Sigmoid colon (tissue), 7 donors: ENCODE results near the gene TMEM106C. TPM values are rescaled to one million over a fixed set of nuclear protein-coding genes. Genes with fewer than 3 reads are reported as not detected.

Experiments used
- DNase-seq: peaks from one replicate; pipeline ENCODE4 v3.0.0-alpha.2; 2019
- H3K27ac ChIP-seq, 4 donors: fragments of 200-600 bp; sonication (generic); one replicate each; pipeline ENCODE4 v1.5.1; 2016 to 2019; ENCODE audit warnings: mild to moderate bottlenecking in 1 of 4
- H3K27me3 ChIP-seq, 3 donors: fragments of 200-600 bp; sonication (generic); one replicate each; pipeline ENCODE4 v1.5.1; 2019; ENCODE audit warnings: mild to moderate bottlenecking in 1 of 3
- H3K36me3 ChIP-seq, 4 donors: fragments of 200-600 bp; sonication (generic); one replicate each; pipeline ENCODE4 v1.5.1; 2016 to 2019
- H3K4me1 ChIP-seq, 4 donors: fragments of 200-600 bp; sonication (generic); one replicate each; pipeline ENCODE4 v1.5.1; 2017 to 2019
- H3K4me3 ChIP-seq, 4 donors: fragments of 200-600 bp; sonication (generic); one replicate each; pipeline ENCODE4 v1.5.1; 2017 to 2019; ENCODE audit warnings: mild to moderate bottlenecking in 2 of 4, moderate library complexity in 1 of 4
- H3K9me3 ChIP-seq, 4 donors: fragments of 200-600 bp in 3 of 4; sonication (generic) in 3 of 4; one replicate each; pipeline versions ENCODE4 v1.5.1 to v1.6.1; 2013 to 2019
- CTCF ChIP-seq, 4 experiments: fragments of 450-650 bp in 3 of 4; fragments of 200-600 bp in 1 of 4; IDR thresholded peaks; one replicate each; pipeline ENCODE4 v1.5.1; 2016 to 2019; ENCODE audit warnings: antibody characterized with exemption in 4 of 4, mild to moderate bottlenecking in 3 of 4, moderate library complexity in 2 of 4
- EP300 ChIP-seq, 4 donors: sonication (generic); formaldehyde crosslinking; IDR thresholded peaks; one replicate each; pipeline ENCODE4 v1.6.1; 2017; ENCODE audit warnings: antibody characterized with exemption in 4 of 4
- POLR2A ChIP-seq, 2 donors: fragments of 450-650 bp; IDR thresholded peaks; one replicate each; pipeline ENCODE4 v1.6.1; 2016; ENCODE audit warnings: antibody characterized with exemption in 2 of 2, mild to moderate bottlenecking in 2 of 2, moderate library complexity in 2 of 2
- POLR2AphosphoS5 ChIP-seq, 4 donors: sonication (generic); formaldehyde crosslinking; IDR thresholded peaks; one replicate each; pipeline ENCODE4 v1.6.1; 2017; ENCODE audit warnings: antibody characterized with exemption in 4 of 4
- WGBS, 2 donors: extraction: QIAGEN DNeasy Blood & Tissue Kit; methylation state at CpG; one replicate each; pipeline ENCODE4 v1.1.7; 2013; 5-methylcytosine and 5-hydroxymethylcytosine counted together
- intact Hi-C: fragments of 100-400 bp; cut with DNase I; formaldehyde crosslinking; loops from one replicate; pipeline ENCODE4 v1.15.1; 2023
- polyA plus RNA-seq, 3 donors: library from polyadenylated mRNA; stranded (reverse); fragments of 200-250 nt; gene quantifications; one replicate each; pipeline ENCODE4 v1.2.3, GENCODE V29; 2013
- total RNA-seq, 4 donors: library from RNA; depleted of rRNA; stranded (reverse); fragments of >200 nt; gene quantifications; one replicate each; pipeline ENCODE4 v1.1.0, GENCODE V29; 2016
- donor health status: healthy with polysubstance abuse.
- donor health status: Bipolar disorder and iron deficiency.
- donor health status: healthy.

The TMEM106C gene
- total and polyA plus RNA-seq, 7 donors: 46.2 to 199 (median 122) TPM

- H3K9me3 ChIP-seq: no peaks in the 10 kb centered on the region
- intact Hi-C loops: no loop called here
- H3K27ac ChIP-seq: no peak overlapping the region
- peaks cover 0 to 4% (median 0%) of the 10 kb centered on the region in 3 donors for H3K27me3 ChIP-seq
- TF ChIP-seq POLR2AphosphoS5 (IDR thresholded peaks at IDR 0.05): no peak
- no peak for TF ChIP-seq POLR2A (IDR thresholded peaks at IDR 0.05)
- no peak for TF ChIP-seq CTCF (IDR thresholded peaks at IDR 0.05)
- no peak for TF ChIP-seq EP300 (IDR thresholded peaks at IDR 0.05)
- peaks cover 0 to 6% (median 3%) of the 10 kb centered on the region in 4 donors for H3K4me1 ChIP-seq
- WGBS, 2 donors: 80 to 85% methylated on average over 13 of the region's 13 CpGs
- H3K36me3 ChIP-seq: no peaks in the 10 kb centered on the region
- DNase-seq: peak; percentile 56
- no peak overlapping the region for H3K4me3 ChIP-seq
Measured at GRCh38 chr12:47991106-47992061, 28.0 kb downstream of the TMEM106C start.

- intact Hi-C loops: no loop called here
- Histone ChIP-seq H3K4me3 (no peak overlapping the region), H3K9me3 (no peaks in the 10 kb centered on the region), H3K27me3 (peaks cover 0 to 10% (median 0%) of the 10 kb centered on the region in 3 donors), H3K4me1 (peaks cover 0 to 7% (median 3%) of the 10 kb centered on the region in 4 donors), H3K27ac (no peak overlapping the region), H3K36me3 (no peaks in the 10 kb centered on the region)
- peak; percentile 33 for DNase-seq
- TF ChIP-seq EP300 (IDR thresholded peaks at IDR 0.05) (no peak), CTCF (IDR thresholded peaks at IDR 0.05) (no peak), POLR2A (IDR thresholded peaks at IDR 0.05) (no peak), POLR2AphosphoS5 (IDR thresholded peaks at IDR 0.05) (no peak)
- WGBS, 2 donors: 96% methylated on average over 10 of the region's 10 CpGs
Measured at GRCh38 chr12:47992776-47993175, 29.4 kb downstream of the TMEM106C start.

- Histone ChIP-seq H3K9me3 (no peaks in the 10 kb centered on the region), H3K4me1 (peaks cover 0 to 7% (median 3%) of the 10 kb centered on the region in 4 donors), H3K36me3 (no peaks in the 10 kb centered on the region), H3K27ac (no peak overlapping the region), H3K27me3 (peaks cover 0 to 17% (median 0%) of the 10 kb centered on the region in 3 donors), H3K4me3 (no peak overlapping the region)
- intact Hi-C loops: no loop called here
- TF ChIP-seq POLR2AphosphoS5 (IDR thresholded peaks at IDR 0.05) (no peak), POLR2A (IDR thresholded peaks at IDR 0.05) (no peak), EP300 (IDR thresholded peaks at IDR 0.05) (no peak), CTCF (IDR thresholded peaks at IDR 0.05) (no peak)
- peak; percentile 45 for DNase-seq
- WGBS, 2 donors: 94 to 95% methylated on average over 5 of the region's 5 CpGs
Measured at GRCh38 chr12:47993491-47993890, 30.1 kb downstream of the TMEM106C start.

- no peak overlapping the region for H3K27ac ChIP-seq
- intact Hi-C loops: no loop called here
Measured at GRCh38 chr12:47995981-47996401, 32.6 kb downstream of the TMEM106C start.

GRCh38 chr12:47997321-47997720, 33.9 kb downstream of the TMEM106C start:
- Histone ChIP-seq H3K27ac (no peak overlapping the region), H3K27me3 (peaks cover 4 to 52% (median 9%) of the 10 kb centered on the region in 3 donors), H3K4me1 (peaks cover 0 to 24% (median 19%) of the 10 kb centered on the region in 4 donors), H3K9me3 (no peaks in the 10 kb centered on the region), H3K4me3 (no peak overlapping the region), H3K36me3 (no peaks in the 10 kb centered on the region)
- peak; percentile 40 for DNase-seq
- TF ChIP-seq POLR2A (IDR thresholded peaks at IDR 0.05) (no peak), CTCF (IDR thresholded peaks at IDR 0.05) (no peak), POLR2AphosphoS5 (IDR thresholded peaks at IDR 0.05) (no peak), EP300 (IDR thresholded peaks at IDR 0.05) (no peak)
- intact Hi-C loops: no loop called here
- WGBS, 2 donors: 32 to 61% methylated on average over 3 of the region's 3 CpGs

More at GRCh38 chr12:47995981-47996401, 32.6 kb downstream of the TMEM106C start:
- TF ChIP-seq EP300 (IDR thresholded peaks at IDR 0.05) (no peak), POLR2A (IDR thresholded peaks at IDR 0.05) (no peak), POLR2AphosphoS5 (IDR thresholded peaks at IDR 0.05) (no peak)
- Histone ChIP-seq H3K4me1 (peaks cover 0 to 11% (median 6%) of the 10 kb centered on the region in 4 donors), H3K4me3 (no peak overlapping the region), H3K9me3 (no peaks in the 10 kb centered on the region), H3K27me3 (peaks cover 0 to 40% (median 4%) of the 10 kb centered on the region in 3 donors), H3K36me3 (no peaks in the 10 kb centered on the region)
- DNase-seq: no peak
- 40 to 69% methylated on average over 4 of the region's 4 CpGs for WGBS, 2 donors
